Stomach (tissue), 4 donors: Measurements from ENCODE around the gene HUNK.
A peak's percentile ranks its signal among the peaks of the same experiment; 100 is the strongest.

Experiments used
- POLR2A ChIP-seq, 4 donors: fragments of 450-650 bp; IDR thresholded peaks; one replicate each; pipeline ENCODE4 v1.6.1; 2016; ENCODE audit warnings: antibody characterized with exemption in 4 of 4, control low read depth in 2 of 4, mild to moderate bottlenecking in 1 of 4, moderate library complexity in 1 of 4
- TF ChIP-seq, protein P1 (sequence below), 7 experiments: fragments of 450-650 bp in 4 of 7; fragments of 200-600 bp in 3 of 7; sonication (generic) in 3 of 7; IDR thresholded peaks; one replicate each; pipeline ENCODE4 v1.5.1; 2016 to 2019; ENCODE audit warnings: antibody characterized with exemption in 7 of 7, control low read depth in 2 of 7, mild to moderate bottlenecking in 1 of 7

DNA sequence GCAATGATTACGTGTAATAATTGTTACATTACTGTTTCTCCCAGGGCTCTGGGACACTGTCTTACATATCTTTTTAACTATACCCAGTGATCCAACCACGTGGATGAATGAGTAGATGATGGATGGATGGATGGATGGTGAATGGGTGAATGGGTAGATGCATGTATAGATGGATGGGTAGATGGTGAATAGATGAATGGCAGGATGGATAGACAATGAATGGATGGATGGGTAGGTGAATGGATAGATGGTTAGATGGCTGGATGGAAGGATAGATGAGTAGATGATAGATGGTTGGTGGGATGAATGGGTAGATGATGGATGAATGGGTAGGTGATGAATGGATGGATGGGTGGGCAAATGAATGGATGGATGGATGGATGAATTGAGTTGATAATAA, 135.9 kb downstream of the HUNK start:
- TF ChIP-seq, protein P1, sequence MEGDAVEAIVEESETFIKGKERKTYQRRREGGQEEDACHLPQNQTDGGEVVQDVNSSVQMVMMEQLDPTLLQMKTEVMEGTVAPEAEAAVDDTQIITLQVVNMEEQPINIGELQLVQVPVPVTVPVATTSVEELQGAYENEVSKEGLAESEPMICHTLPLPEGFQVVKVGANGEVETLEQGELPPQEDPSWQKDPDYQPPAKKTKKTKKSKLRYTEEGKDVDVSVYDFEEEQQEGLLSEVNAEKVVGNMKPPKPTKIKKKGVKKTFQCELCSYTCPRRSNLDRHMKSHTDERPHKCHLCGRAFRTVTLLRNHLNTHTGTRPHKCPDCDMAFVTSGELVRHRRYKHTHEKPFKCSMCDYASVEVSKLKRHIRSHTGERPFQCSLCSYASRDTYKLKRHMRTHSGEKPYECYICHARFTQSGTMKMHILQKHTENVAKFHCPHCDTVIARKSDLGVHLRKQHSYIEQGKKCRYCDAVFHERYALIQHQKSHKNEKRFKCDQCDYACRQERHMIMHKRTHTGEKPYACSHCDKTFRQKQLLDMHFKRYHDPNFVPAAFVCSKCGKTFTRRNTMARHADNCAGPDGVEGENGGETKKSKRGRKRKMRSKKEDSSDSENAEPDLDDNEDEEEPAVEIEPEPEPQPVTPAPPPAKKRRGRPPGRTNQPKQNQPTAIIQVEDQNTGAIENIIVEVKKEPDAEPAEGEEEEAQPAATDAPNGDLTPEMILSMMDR (IDR thresholded peaks at IDR 0.05): no peak
- peak in 1 of 4 donors; percentile 48 for TF ChIP-seq POLR2A (IDR thresholded peaks at IDR 0.05)
